Lower lobe of right lung (tissue), 2 donors: Measurements from ENCODE around the gene TMED7. TPM values are rescaled to one million over a fixed set of nuclear protein-coding genes. Genes with fewer than 3 reads are reported as not detected.

Experiments used
- ATAC-seq, 2 donors: fragments of 200-7000 bp; cut with Tn5 transposase; one replicate each; pipeline ENCODE4 v1.9.1; 2020 to 2022; ENCODE audit warnings: mild to moderate bottlenecking in 2 of 2, moderate library complexity in 2 of 2
- DNase-seq: peaks from one replicate; pipeline ENCODE4 v3.0.0-alpha.2; 2020
- H3K27ac ChIP-seq: fragments of 200-600 bp; one replicate; pipeline ENCODE4 v1.8.0; 2022
- H3K27me3 ChIP-seq: fragments of 200-600 bp; one replicate; pipeline ENCODE4 v1.8.0; 2022; ENCODE audit warnings: low read depth
- H3K36me3 ChIP-seq: fragments of 200-600 bp; one replicate; pipeline ENCODE4 v1.8.0; 2022; ENCODE audit warnings: mild to moderate bottlenecking
- H3K4me1 ChIP-seq: fragments of 200-600 bp; one replicate; pipeline ENCODE4 v1.8.0; 2022
- H3K4me3 ChIP-seq: fragments of 200-600 bp; one replicate; pipeline ENCODE4 v1.8.0; 2022; ENCODE audit warnings: mild to moderate bottlenecking
- H3K9me3 ChIP-seq: fragments of 200-600 bp; one replicate; pipeline ENCODE4 v1.8.0; 2022
- intact Hi-C: fragments of 100-400 bp; cut with DNase I; formaldehyde crosslinking; loops from one replicate; pipeline ENCODE4 v1.11.0; 2022
- total RNA-seq: library from RNA; stranded (reverse); fragmentation: NEBNext Ultra II Directional; extraction: Animal tissue kit (Norgen Biotek cat#: 25700); gene quantifications from one replicate; pipeline ENCODE4 v1.2.1, GENCODE V29; 2021
- TF ChIP-seq, protein P1 (sequence below): fragments of 200-600 bp; IDR thresholded peaks from one replicate; pipeline ENCODE4 v1.8.0; 2022; ENCODE audit warnings: antibody characterized with exemption, mild to moderate bottlenecking
- donor health status: DM: no; HTN: yes; CAD: no; lungs with severe emphysema.

The TMED7 gene
- total RNA-seq, 1 donor from 2014 or later = 82.2 TPM

DNA sequence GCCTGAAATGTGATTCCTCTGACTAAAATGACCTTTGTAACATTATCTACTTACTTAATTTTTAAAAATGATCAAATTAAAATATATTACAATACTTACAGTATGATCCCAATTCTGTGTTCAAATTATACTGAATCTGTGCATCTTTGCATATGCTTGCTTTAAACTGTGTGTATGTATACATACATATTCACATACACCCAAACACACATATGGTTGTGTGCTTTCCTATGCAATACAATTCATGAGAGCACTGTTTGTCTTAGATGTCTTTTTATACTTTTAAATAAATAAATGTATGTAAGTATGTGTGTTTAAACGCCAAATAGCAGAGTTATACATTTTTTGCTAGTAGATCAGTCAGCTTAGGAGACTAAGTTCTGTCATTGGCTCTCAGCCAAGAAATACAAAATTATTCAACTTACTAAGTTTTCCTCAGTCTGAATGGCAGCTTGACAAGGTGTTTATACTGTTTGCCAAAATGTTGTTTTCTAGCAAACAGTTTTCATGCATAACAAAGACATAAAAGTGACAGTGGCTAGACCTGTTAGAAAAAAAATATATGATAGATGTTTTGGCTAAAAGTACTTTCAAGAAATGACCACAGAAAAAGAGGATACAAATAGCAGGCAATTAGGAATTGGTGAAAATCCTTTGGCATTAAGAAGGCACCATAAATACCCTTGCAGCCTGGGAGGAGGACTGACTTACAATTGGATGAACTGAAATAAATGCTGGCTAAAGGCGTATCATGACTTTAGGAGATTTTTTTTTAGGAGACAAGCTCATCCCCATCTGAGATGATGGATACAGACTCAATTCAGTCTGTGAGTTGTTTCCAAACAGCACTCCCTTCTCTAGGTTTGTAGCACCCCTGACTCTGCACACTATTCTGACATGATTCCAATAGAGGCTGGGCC lies 31.4 kb downstream of the TMED7 start:
- no peaks in the 10 kb centered on the region for H3K27me3 ChIP-seq
- H3K27ac ChIP-seq = no peak overlapping the region
- ATAC-seq = no peak
- H3K36me3 ChIP-seq = no peaks in the 10 kb centered on the region
- no peak for DNase-seq
- H3K4me3 ChIP-seq = no peak overlapping the region
- H3K4me1 ChIP-seq = peaks cover 7% of the 10 kb centered on the region
- TF ChIP-seq, protein P1, sequence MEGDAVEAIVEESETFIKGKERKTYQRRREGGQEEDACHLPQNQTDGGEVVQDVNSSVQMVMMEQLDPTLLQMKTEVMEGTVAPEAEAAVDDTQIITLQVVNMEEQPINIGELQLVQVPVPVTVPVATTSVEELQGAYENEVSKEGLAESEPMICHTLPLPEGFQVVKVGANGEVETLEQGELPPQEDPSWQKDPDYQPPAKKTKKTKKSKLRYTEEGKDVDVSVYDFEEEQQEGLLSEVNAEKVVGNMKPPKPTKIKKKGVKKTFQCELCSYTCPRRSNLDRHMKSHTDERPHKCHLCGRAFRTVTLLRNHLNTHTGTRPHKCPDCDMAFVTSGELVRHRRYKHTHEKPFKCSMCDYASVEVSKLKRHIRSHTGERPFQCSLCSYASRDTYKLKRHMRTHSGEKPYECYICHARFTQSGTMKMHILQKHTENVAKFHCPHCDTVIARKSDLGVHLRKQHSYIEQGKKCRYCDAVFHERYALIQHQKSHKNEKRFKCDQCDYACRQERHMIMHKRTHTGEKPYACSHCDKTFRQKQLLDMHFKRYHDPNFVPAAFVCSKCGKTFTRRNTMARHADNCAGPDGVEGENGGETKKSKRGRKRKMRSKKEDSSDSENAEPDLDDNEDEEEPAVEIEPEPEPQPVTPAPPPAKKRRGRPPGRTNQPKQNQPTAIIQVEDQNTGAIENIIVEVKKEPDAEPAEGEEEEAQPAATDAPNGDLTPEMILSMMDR = no peak
- no peaks in the 10 kb centered on the region for H3K9me3 ChIP-seq
- intact Hi-C loops = no loop called here

DNA sequence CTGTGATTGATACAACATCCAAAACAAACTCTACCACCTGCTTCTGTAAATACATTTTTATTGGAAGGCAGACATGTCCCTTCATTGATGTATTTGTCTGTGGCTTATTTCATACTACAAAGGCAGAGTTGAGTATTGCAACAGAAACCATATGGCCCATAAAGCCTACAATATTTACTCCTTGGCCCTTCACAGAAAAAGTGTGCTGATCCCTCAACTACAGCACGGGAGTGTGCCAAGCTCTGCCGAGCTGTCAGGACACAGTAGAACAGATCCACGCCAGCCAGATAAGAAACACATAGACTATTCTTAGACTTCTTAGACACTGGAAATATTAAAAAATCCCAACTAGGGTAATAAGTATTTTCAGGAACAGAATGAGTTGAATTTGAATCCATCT lies 36.8 kb downstream of the TMED7 start:
- intact Hi-C loops = no loop called here
- Histone ChIP-seq H3K4me3 (no peak overlapping the region), H3K9me3 (no peaks in the 10 kb centered on the region), H3K27me3 (no peaks in the 10 kb centered on the region), H3K27ac (no peak overlapping the region), H3K4me1 (no peaks in the 10 kb centered on the region), H3K36me3 (no peaks in the 10 kb centered on the region)
- ATAC-seq = no peak
- TF ChIP-seq, protein P1 = no peak
- DNase-seq = no peak

DNA sequence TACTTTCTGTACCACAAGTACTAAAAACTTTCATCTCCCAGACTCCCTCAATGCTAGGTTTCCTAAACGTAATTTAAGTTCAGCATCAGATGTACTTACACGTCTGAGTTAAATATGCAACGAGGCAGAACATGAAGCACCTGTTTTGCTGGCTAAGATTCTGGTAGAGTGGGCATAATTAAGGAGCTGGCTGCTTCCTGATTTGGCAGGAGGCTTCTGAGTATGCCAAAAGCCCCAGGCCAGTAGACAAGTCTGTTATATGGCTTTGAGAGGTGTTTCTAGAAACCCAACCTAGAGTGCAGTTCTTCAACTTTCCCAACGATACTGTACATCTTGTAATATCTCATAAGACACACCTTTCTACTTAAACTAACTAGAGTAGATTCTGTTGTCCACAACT lies 37.2 kb downstream of the TMED7 start:
- ATAC-seq (no peak), DNase-seq (no peak)
- intact Hi-C loops = no loop called here
- H3K4me1 ChIP-seq = no peaks in the 10 kb centered on the region
- TF ChIP-seq, protein P1 = no peak
- no peaks in the 10 kb centered on the region for H3K27me3 ChIP-seq
- H3K4me3 ChIP-seq = no peak overlapping the region
- H3K27ac ChIP-seq = no peak overlapping the region
- H3K36me3 ChIP-seq = no peaks in the 10 kb centered on the region
- no peaks in the 10 kb centered on the region for H3K9me3 ChIP-seq

DNA sequence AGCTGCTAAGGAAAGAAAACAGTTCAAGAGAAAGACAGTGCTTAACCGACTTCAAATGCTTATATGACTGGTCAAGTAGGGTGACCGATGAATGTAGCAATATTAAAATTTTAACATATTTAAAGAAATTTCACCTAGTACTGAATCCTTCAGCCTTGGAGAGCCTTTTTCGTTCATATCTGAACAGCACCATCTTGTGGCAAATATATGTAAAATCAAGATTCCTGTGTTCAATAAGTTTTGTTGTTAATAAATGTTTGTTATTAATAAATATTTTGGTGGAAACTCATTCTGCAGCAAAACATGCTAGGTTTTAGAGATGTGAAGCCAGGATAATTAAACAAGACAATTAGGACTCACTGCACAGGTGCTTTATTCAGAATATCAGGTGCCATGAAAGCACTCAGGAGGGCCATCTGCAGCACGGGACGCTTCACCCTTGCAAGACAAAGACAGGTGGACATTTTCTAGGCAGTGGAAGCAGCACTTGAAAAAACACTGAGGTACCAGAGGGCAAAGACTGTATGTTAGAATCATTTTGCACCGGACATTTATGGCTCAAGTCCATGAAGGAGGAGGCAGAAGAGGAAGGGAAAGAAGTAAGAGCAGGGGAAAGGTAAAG lies 39.2 kb downstream of the TMED7 start:
- H3K4me3 ChIP-seq = no peak overlapping the region
- H3K9me3 ChIP-seq = no peaks in the 10 kb centered on the region
- ATAC-seq = peak in 1 of 2 donors; percentile 48
- H3K36me3 ChIP-seq = no peaks in the 10 kb centered on the region
- intact Hi-C loops = no loop called here
- no peak overlapping the region for H3K27ac ChIP-seq
- H3K27me3 ChIP-seq = no peaks in the 10 kb centered on the region
- TF ChIP-seq, protein P1 = peak; percentile 57
- no peaks in the 10 kb centered on the region for H3K4me1 ChIP-seq
- no peak for DNase-seq

DNA sequence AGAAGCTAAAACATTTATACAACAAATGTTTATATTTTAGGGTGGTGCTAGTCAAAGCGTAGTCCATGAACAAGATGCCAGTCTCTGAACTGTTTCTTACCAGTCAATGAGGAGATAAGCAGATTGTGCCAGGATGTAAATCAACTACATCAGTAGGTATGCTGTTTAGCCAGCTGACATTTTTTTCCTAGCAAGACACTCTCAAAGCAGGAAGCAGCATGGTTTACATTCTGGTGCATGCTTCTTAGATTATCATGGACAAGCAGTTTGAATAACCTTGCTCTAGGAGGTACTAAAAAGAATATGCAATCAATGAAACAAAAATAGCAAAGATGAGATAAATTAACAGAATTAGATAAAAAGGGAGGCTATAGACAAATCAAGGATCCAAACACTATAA lies 40.6 kb downstream of the TMED7 start:
- DNase-seq (no peak), ATAC-seq (no peak)
- Histone ChIP-seq H3K36me3 (no peaks in the 10 kb centered on the region), H3K27me3 (no peaks in the 10 kb centered on the region), H3K27ac (no peak overlapping the region), H3K9me3 (no peaks in the 10 kb centered on the region), H3K4me3 (no peak overlapping the region), H3K4me1 (no peaks in the 10 kb centered on the region)
- TF ChIP-seq, protein P1 = no peak
- intact Hi-C loops = no loop called here
